HEK293 (cell line): Measurements from ENCODE around the gene ORMDL2.

Experiments
- KLF17 ChIP-seq: fragments of 450-650 bp; formaldehyde crosslinking; IDR thresholded peaks from 2 replicates; pipeline ENCODE4 v1.5.1; 2016; ENCODE audit warnings: missing biosample characterization, missing genetic modification characterization
- OVOL3 ChIP-seq: fragments of 450-650 bp; formaldehyde crosslinking; IDR thresholded peaks from 2 replicates; pipeline ENCODE4 v1.5.1; 2016; ENCODE audit warnings: missing biosample characterization, missing genetic modification characterization
- REST ChIP-seq: fragments of 450-650 bp; formaldehyde crosslinking; IDR thresholded peaks from 2 replicates; pipeline ENCODE4 v1.5.1; 2016; ENCODE audit warnings: missing biosample characterization, missing genetic modification characterization
- SP2 ChIP-seq: fragments of 450-650 bp; formaldehyde crosslinking; IDR thresholded peaks from 2 replicates; pipeline ENCODE4 v1.5.1; 2016; ENCODE audit warnings: missing biosample characterization, missing genetic modification characterization
- ZBTB1 ChIP-seq: fragments of 450-650 bp; formaldehyde crosslinking; IDR thresholded peaks from 2 replicates; pipeline ENCODE4 v1.5.1; 2016; ENCODE audit warnings: missing biosample characterization, missing genetic modification characterization
- ZBTB10 ChIP-seq: fragments of 450-650 bp; formaldehyde crosslinking; IDR thresholded peaks from 2 replicates; pipeline ENCODE4 v1.5.1; 2016; ENCODE audit warnings: missing biosample characterization, missing genetic modification characterization
- ZBTB17 ChIP-seq: fragments of 450-650 bp; formaldehyde crosslinking; IDR thresholded peaks from 2 replicates; pipeline ENCODE4 v1.5.1; 2016; ENCODE audit warnings: missing biosample characterization, missing genetic modification characterization
- ZBTB8A ChIP-seq: fragments of 450-650 bp; formaldehyde crosslinking; IDR thresholded peaks from 2 replicates; pipeline ENCODE4 v1.5.1; 2016; ENCODE audit warnings: missing biosample characterization, missing genetic modification characterization
- ZFP69B ChIP-seq: fragments of 450-650 bp; formaldehyde crosslinking; IDR thresholded peaks from 2 replicates; pipeline ENCODE4 v1.5.1; 2016; ENCODE audit warnings: missing biosample characterization, missing genetic modification characterization
- ZNF10 ChIP-seq: fragments of 450-650 bp; formaldehyde crosslinking; IDR thresholded peaks from 2 replicates; pipeline ENCODE4 v1.5.1; 2017; ENCODE audit warnings: missing biosample characterization, missing genetic modification characterization
- ZNF112 ChIP-seq: fragments of 450-650 bp; formaldehyde crosslinking; IDR thresholded peaks from 2 replicates; pipeline ENCODE4 v1.5.0; 2017; ENCODE audit warnings: missing biosample characterization, missing genetic modification characterization
- ZNF132 ChIP-seq: fragments of 450-650 bp; formaldehyde crosslinking; IDR thresholded peaks from 2 replicates; pipeline ENCODE4 v1.5.1; 2017; ENCODE audit warnings: missing biosample characterization, missing genetic modification characterization, borderline replicate concordance
- ZNF138 ChIP-seq: fragments of 450-650 bp; formaldehyde crosslinking; IDR thresholded peaks from 2 replicates; pipeline ENCODE4 v1.5.1; 2016; ENCODE audit warnings: missing biosample characterization, missing genetic modification characterization, borderline replicate concordance
- ZNF18 ChIP-seq: fragments of 450-650 bp; formaldehyde crosslinking; IDR thresholded peaks from 2 replicates; pipeline ENCODE4 v1.5.1; 2016; ENCODE audit warnings: missing biosample characterization, missing genetic modification characterization
- ZNF394 ChIP-seq: fragments of 450-650 bp; formaldehyde crosslinking; IDR thresholded peaks from 2 replicates; pipeline ENCODE4 v1.5.1; 2016; ENCODE audit warnings: missing biosample characterization, missing genetic modification characterization, mild to moderate bottlenecking, moderate library complexity, borderline replicate concordance
- ZNF514 ChIP-seq: fragments of 450-650 bp; formaldehyde crosslinking; IDR thresholded peaks from 2 replicates; pipeline ENCODE4 v1.5.1; 2016; ENCODE audit warnings: missing biosample characterization, missing genetic modification characterization
- ZNF518A ChIP-seq: fragments of 450-650 bp; formaldehyde crosslinking; conservative IDR thresholded peaks from 2 replicates; pipeline ENCODE4 v1.5.1; 2016; ENCODE audit warnings: low read depth, missing biosample characterization, missing genetic modification characterization
- ZNF521 ChIP-seq: fragments of 450-650 bp; formaldehyde crosslinking; IDR thresholded peaks from 2 replicates; pipeline ENCODE4 v1.5.1; 2017; ENCODE audit warnings: missing biosample characterization, mild to moderate bottlenecking, missing genetic modification characterization
- ZNF549 ChIP-seq: fragments of 450-650 bp; IDR thresholded peaks from 2 replicates; pipeline ENCODE4 v1.5.1; 2018; ENCODE audit warnings: missing biosample characterization, missing genetic modification characterization, mild to moderate bottlenecking, inconsistent platforms, moderate library complexity
- ZNF654 ChIP-seq: fragments of 450-650 bp; formaldehyde crosslinking; IDR thresholded peaks from 2 replicates; pipeline ENCODE4 v1.5.1; 2016; ENCODE audit warnings: low read depth, missing biosample characterization, missing genetic modification characterization
- ZNF670 ChIP-seq: fragments of 450-650 bp; formaldehyde crosslinking; IDR thresholded peaks from 2 replicates; pipeline ENCODE4 v1.5.1; 2016; ENCODE audit warnings: missing biosample characterization, missing genetic modification characterization, low read depth
- ZNF791 ChIP-seq: fragments of 450-650 bp; formaldehyde crosslinking; IDR thresholded peaks from 2 replicates; pipeline ENCODE4 v1.5.1; 2016; ENCODE audit warnings: missing biosample characterization, missing genetic modification characterization
- ZSCAN18 ChIP-seq: fragments of 450-650 bp; formaldehyde crosslinking; IDR thresholded peaks from 2 replicates; pipeline ENCODE4 v1.5.1; 2016; ENCODE audit warnings: missing biosample characterization, missing genetic modification characterization

Gene ORMDL2

GRCh38 chr12:55830601-55831446, 13.0 kb downstream of the ORMDL2 start (continued):
- peak; percentile 98 for TF ChIP-seq ZBTB10 (tag by site-specific recombination)
- TF ChIP-seq ZNF791 (tag by site-specific recombination) = no peak
- no peak for TF ChIP-seq ZNF138 (tag by site-specific recombination)
- no peak for TF ChIP-seq ZNF521
- TF ChIP-seq ZNF670 (tag by site-specific recombination) = no peak
- peak; percentile 58; the same call in 1 of the 2 replicates for TF ChIP-seq ZNF518A
- no peak for TF ChIP-seq ZBTB1 (tag by site-specific recombination)
- no peak; the same call in 1 of the 2 replicates for TF ChIP-seq SP2 (tag by site-specific recombination)
- no peak for TF ChIP-seq ZNF132 (tag by site-specific recombination)
- 0 out of 2 replicates have a peak, but pooled peaks have one; percentile 39 for TF ChIP-seq ZBTB8A
- no peak for TF ChIP-seq ZNF112
- TF ChIP-seq KLF17 (tag by site-specific recombination) = peak; percentile 93
- TF ChIP-seq ZNF514 = no peak
- TF ChIP-seq REST = no peak
- peak; percentile 54 for TF ChIP-seq ZFP69B (tag by site-specific recombination)
- no peak for TF ChIP-seq ZNF549 (tag by site-specific recombination)
- TF ChIP-seq ZSCAN18 (tag by site-specific recombination) = 0 out of 2 replicates have a peak, but pooled peaks have one; percentile 17
- no peak for TF ChIP-seq ZBTB17 (tag by site-specific recombination)
- peak; percentile 31; the same call in 1 of the 2 replicates for TF ChIP-seq ZNF394 (tag by site-specific recombination)
- TF ChIP-seq ZNF18 (tag by site-specific recombination) = no peak
- no peak for TF ChIP-seq OVOL3
- no peak for TF ChIP-seq ZNF654
- TF ChIP-seq ZNF10 (tag by site-specific recombination) = no peak
